ENCODE measurements around the gene TMCC3.

DNA sequence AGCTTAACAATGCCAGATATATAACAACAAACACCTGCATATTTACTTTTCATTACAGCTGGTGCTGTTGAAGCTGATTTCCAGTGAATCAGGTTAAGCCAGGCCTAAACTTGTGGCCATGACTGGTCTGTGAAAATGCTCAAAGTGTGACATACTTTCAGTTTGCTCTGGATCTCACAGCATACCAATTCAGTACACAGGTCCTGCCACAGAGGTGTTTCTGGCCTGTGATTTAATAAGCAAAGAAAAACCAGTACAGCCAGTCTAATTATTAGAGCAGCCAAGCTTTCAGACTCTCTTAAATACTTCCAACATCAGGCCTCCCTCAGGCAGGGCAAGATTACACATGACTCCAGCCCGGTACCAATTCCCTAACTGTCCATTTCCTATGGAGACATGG is 27.4 kb upstream of the TMCC3 start:
- TF ChIP-seq, protein P1, sequence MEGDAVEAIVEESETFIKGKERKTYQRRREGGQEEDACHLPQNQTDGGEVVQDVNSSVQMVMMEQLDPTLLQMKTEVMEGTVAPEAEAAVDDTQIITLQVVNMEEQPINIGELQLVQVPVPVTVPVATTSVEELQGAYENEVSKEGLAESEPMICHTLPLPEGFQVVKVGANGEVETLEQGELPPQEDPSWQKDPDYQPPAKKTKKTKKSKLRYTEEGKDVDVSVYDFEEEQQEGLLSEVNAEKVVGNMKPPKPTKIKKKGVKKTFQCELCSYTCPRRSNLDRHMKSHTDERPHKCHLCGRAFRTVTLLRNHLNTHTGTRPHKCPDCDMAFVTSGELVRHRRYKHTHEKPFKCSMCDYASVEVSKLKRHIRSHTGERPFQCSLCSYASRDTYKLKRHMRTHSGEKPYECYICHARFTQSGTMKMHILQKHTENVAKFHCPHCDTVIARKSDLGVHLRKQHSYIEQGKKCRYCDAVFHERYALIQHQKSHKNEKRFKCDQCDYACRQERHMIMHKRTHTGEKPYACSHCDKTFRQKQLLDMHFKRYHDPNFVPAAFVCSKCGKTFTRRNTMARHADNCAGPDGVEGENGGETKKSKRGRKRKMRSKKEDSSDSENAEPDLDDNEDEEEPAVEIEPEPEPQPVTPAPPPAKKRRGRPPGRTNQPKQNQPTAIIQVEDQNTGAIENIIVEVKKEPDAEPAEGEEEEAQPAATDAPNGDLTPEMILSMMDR (IDR thresholded peaks at IDR 0.05; ENCODE audit: poor library complexity, severe bottlenecking) = no peak
- TF ChIP-seq EZH2 (IDR thresholded peaks at IDR 0.05; ENCODE audit: borderline replicate concordance, insufficient read depth, low read length, poor library complexity, severe bottlenecking) = no peak
- no peak for TF ChIP-seq EP300 (conservative IDR thresholded peaks at IDR 0.05; ENCODE audit: poor library complexity, severe bottlenecking)
- TF ChIP-seq POLR2AphosphoS5 (IDR thresholded peaks at IDR 0.05) = no peak
- TF ChIP-seq, protein P2, sequence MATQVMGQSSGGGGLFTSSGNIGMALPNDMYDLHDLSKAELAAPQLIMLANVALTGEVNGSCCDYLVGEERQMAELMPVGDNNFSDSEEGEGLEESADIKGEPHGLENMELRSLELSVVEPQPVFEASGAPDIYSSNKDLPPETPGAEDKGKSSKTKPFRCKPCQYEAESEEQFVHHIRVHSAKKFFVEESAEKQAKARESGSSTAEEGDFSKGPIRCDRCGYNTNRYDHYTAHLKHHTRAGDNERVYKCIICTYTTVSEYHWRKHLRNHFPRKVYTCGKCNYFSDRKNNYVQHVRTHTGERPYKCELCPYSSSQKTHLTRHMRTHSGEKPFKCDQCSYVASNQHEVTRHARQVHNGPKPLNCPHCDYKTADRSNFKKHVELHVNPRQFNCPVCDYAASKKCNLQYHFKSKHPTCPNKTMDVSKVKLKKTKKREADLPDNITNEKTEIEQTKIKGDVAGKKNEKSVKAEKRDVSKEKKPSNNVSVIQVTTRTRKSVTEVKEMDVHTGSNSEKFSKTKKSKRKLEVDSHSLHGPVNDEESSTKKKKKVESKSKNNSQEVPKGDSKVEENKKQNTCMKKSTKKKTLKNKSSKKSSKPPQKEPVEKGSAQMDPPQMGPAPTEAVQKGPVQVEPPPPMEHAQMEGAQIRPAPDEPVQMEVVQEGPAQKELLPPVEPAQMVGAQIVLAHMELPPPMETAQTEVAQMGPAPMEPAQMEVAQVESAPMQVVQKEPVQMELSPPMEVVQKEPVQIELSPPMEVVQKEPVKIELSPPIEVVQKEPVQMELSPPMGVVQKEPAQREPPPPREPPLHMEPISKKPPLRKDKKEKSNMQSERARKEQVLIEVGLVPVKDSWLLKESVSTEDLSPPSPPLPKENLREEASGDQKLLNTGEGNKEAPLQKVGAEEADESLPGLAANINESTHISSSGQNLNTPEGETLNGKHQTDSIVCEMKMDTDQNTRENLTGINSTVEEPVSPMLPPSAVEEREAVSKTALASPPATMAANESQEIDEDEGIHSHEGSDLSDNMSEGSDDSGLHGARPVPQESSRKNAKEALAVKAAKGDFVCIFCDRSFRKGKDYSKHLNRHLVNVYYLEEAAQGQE (IDR thresholded peaks at IDR 0.05; ENCODE audit: borderline replicate concordance) = no peak
- no peak for TF ChIP-seq SMC3 (conservative IDR thresholded peaks at IDR 0.05; ENCODE audit: poor library complexity)
- TF ChIP-seq RAD21 (conservative IDR thresholded peaks at IDR 0.05) = no peak

Measured in neural cell (in vitro differentiated cells).